Activated CD4-positive, alpha-beta memory T cell treated with anti-CD3 and anti-CD28 coated beads for 36 hours (primary cell): ENCODE measurements around the gene HSPA1L. TPM values are rescaled to one million over a fixed set of nuclear protein-coding genes. Genes with fewer than 3 reads are reported as not detected.
A peak's percentile ranks its signal among the peaks of the same experiment; 100 is the strongest.

Source experiments
- CTCF ChIA-PET: fragments of 350-600 bp; sonication (Branson Sonifier 250); formaldehyde crosslinking; loops from one replicate; lab custom pipeline; 2021; ENCODE audit warnings: antibody characterized with exemption, inconsistent platforms; lab: Charles Lee
- POLR2A ChIA-PET: fragments of 350-600 bp; sonication (Branson Sonifier 250); formaldehyde crosslinking; loops from one replicate; lab custom pipeline; 2021; ENCODE audit warnings: antibody characterized with exemption; lab: Charles Lee
- DNase-seq: peaks from one replicate; pipeline ENCODE4 v3.0.0-alpha.2; 2020
- H3K27ac Mint-ChIP-seq: one replicate; pipeline ENCODE4 v1.8.0; 2021; ENCODE audit warnings: mixed read lengths
- H3K27me3 Mint-ChIP-seq: one replicate; pipeline ENCODE4 v1.8.0; 2021; ENCODE audit warnings: mixed read lengths
- H3K36me3 Mint-ChIP-seq: one replicate; pipeline ENCODE4 v1.8.0; 2021; ENCODE audit warnings: mixed read lengths
- H3K4me1 Mint-ChIP-seq: one replicate; pipeline ENCODE4 v1.8.0; 2021; ENCODE audit warnings: low read depth, mixed read lengths
- H3K4me3 Mint-ChIP-seq: one replicate; pipeline ENCODE4 v1.8.0; 2021; ENCODE audit warnings: mild to moderate bottlenecking, mixed read lengths
- H3K9me3 Mint-ChIP-seq: one replicate; pipeline ENCODE4 v1.8.0; 2021; ENCODE audit warnings: mixed read lengths
- intact Hi-C: fragments of 100-400 bp; cut with micrococcal nuclease; formaldehyde crosslinking; loops from one replicate; pipeline ENCODE4 v1.15.1; 2023
- total RNA-seq, 2 experiments: library from RNA; stranded (reverse); gene quantifications; one replicate each; pipeline ENCODE4 v1.2.3, GENCODE V29; 2021

The HSPA1L gene
- total RNA-seq, 2 experiments from 2014 or later = 2.0 TPM

DNA sequence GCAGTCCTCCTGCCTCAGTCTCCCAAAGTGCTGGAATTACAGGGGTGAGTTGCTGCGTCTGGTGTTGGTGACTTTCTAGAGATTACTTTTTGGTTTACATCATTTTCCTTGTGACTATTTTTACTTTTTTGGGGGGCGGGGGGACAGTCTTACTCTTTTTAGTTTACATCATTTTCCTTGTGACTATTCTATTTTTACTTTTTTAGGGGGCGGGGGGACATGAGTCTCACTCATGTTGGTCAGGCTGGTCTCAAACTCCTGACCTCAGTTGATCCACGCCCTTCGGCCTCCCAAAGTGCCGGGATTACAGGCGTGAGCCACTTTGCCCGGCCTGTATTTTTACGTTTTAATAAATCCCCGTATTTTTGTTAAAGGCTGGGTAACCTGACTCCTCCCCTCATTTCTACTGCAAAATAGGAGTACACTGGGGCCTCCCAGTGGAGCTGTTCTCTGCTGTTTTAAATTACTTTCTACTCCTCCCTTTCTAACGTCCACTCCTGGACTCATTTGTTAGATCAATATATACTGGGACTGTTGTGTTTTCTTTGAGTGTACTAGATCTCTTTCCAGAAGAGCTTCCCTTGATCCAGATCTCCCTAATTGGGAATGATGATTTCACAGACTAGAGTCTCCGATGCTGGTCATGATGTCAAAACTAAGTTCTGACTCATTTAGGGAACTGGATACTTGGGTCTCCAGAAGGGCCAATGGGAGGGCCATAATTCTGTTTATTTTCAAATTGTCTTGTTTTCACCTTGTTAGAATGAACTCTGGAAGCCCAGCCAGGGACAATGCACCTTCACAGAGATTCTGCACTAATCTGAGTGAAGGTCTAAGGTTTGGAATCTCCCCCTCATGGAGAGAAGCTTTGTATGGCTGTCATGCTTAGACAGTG, 21.6 kb upstream of the HSPA1L start:
- Mint-ChIP-seq H3K4me1 (peaks cover 34% of the 10 kb centered on the region), H3K27me3 (no peaks in the 10 kb centered on the region), H3K4me3 (peak overlapping the region; percentile 97), H3K36me3 (peaks cover 66% of the 10 kb centered on the region), H3K9me3 (no peaks in the 10 kb centered on the region), H3K27ac (peak overlapping the region; percentile 97)
- DNase-seq = no peak
- intact Hi-C loops = no loop called here
- CTCF ChIA-PET = interaction anchor here (0.5 to 2.1 kb wide), 5 partner anchors 27 to 239 kb away, joined by 3 to 11 read pairs (median 3); partner anchors contain the start of genes LSM2 and NEU1
- POLR2A ChIA-PET = interaction anchor here (0.6 to 2.9 kb wide), 8 partner anchors 9 to 99 kb away, joined by 3 to 8 read pairs (median 4); partner anchors contain the start of genes HSPA1B, NEU1 and VARS1

GRCh38 chr6:31836047-31836473, 21.0 kb upstream of the HSPA1L start:
- POLR2A ChIA-PET = interaction anchor here (0.6 to 2.9 kb wide), 6 partner anchors 8 to 98 kb away, joined by 3 to 8 read pairs (median 4); partner anchors contain the start of genes HSPA1B and NEU1
- H3K4me3 Mint-ChIP-seq = peak overlapping the region; percentile 97
- DNase-seq = no peak
- peaks cover 38% of the 10 kb centered on the region for H3K4me1 Mint-ChIP-seq
- CTCF ChIA-PET = interaction anchor here (0.6 to 2.1 kb wide), 2 partner anchors 13 to 27 kb away, joined by 5 to 11 read pairs; partner anchors contain the start of gene NEU1
- no peaks in the 10 kb centered on the region for H3K9me3 Mint-ChIP-seq
- H3K27ac Mint-ChIP-seq = peak overlapping the region; percentile 97
- H3K36me3 Mint-ChIP-seq = peaks cover 65% of the 10 kb centered on the region
- H3K27me3 Mint-ChIP-seq = no peaks in the 10 kb centered on the region
- intact Hi-C loops = no loop called here

- intact Hi-C loops = loop anchor here (1.0 to 5.0 kb wide), 4 partner anchors 20 to 170 kb away; partner anchors contain the start of genes EHMT2, GPANK1, HSPA1A and HSPA1L
- peaks cover 62% of the 10 kb centered on the region for H3K36me3 Mint-ChIP-seq
- ChIA-PET CTCF (interaction anchor here (0.6 to 2.1 kb wide), 3 partner anchors 29 to 118 kb away, joined by 4 to 11 read pairs (median 5); partner anchors contain the start of gene NEU1), POLR2A (interaction anchor here (0.6 to 2.9 kb wide), 13 partner anchors 11 to 293 kb away, joined by 3 to 8 read pairs (median 4); partner anchors contain the start of genes DDAH2, DDX39B, EHMT2 and LSM2)
- peak overlapping the region; percentile 97 for H3K27ac Mint-ChIP-seq
- peak; percentile 85 for DNase-seq
- peaks cover 40% of the 10 kb centered on the region for H3K4me1 Mint-ChIP-seq
- H3K27me3 Mint-ChIP-seq = no peaks in the 10 kb centered on the region
- no peaks in the 10 kb centered on the region for H3K9me3 Mint-ChIP-seq
- H3K4me3 Mint-ChIP-seq = peak overlapping the region; percentile 97
Measured at GRCh38 chr6:31834367-31835250, 19.5 kb upstream of the HSPA1L start.

DNA sequence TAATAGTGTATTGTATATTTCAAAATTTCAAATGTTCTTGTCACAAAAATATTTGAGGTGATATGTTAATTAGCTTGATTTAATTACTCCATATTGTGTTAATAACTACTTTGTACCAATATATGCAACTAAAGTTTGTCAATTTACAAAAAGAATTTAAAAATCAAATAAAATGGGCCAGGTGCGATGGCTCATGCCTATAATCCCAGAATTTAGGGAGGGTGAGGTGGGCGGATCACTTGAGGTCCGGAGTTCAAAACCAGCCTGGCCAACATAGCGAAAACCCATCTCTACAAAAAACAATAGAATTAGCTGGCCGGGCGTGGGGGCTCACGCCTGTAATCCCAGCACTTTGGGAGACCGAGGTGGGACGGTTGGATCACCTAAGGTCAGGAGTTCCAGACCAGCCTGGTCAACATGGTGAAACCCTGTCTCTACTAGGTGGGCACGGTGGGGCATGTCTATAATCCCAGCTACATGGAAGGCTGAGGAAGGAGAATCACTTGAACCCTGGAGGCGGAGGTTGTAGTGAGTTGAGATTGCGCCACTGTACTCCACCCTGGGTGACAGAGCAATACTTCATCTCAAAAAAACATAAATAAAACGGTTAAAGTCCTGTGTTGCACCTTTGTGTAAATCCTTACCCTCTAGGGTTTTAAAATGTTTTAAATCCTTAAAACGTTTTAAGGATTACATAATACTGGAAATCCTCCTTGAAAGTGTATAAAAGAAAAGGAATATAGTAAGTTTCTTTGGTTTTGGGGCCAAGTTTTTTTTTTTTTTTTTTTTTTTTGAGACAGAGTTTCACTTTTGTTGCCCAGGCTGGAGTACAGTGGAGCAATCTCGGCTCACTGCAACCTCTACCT, 16.5 kb upstream of the HSPA1L start:
- DNase-seq = no peak
- Mint-ChIP-seq H3K9me3 (no peaks in the 10 kb centered on the region), H3K27me3 (no peaks in the 10 kb centered on the region), H3K27ac (peak overlapping the region; percentile 91), H3K36me3 (peaks cover 33% of the 10 kb centered on the region), H3K4me3 (peak overlapping the region; percentile 97), H3K4me1 (peaks cover 26% of the 10 kb centered on the region)
- ChIA-PET CTCF (interaction anchor here (1.3 to 4.5 kb wide), 8 partner anchors 12 to 147 kb away, joined by 3 to 28 read pairs (median 6); partner anchors contain the start of genes DDAH2, EHMT2, LSM2 and MSH5), POLR2A (interaction anchor here (1.0 to 2.0 kb wide), 2 partner anchors 25 to 94 kb away, joined by 3 to 7 read pairs; partner anchors contain the start of genes CLIC1 and LSM2)
- intact Hi-C loops = loop anchor here (2.0 to 5.0 kb wide), 2 partner anchors 66 to 285 kb away; partner anchors contain the start of genes ATP6V1G2, EHMT2 and NFKBIL1

DNA sequence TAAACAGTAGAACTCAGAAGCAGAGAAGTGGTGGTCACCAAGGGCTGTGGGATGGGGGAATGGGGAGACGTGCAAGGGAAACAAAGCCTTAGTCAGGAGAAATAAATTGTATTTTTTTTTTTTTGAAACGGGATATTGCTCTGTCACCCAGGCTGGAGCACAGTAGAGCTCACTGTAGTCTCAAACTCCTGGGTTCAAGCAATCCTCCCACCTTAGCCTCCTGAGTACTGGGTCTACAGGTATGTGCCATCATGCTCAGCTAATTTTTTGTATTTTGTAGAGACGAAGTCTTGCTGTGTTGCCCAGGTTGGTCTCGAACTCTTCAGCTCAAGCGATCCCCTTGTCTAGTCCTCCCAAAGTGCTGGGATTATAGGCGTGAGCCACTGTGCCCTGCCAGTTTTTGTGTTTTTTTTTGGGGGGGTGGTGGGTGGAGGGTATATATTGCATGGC, 15.8 kb upstream of the HSPA1L start:
- Mint-ChIP-seq H3K36me3 (peaks cover 26% of the 10 kb centered on the region), H3K27me3 (no peaks in the 10 kb centered on the region), H3K4me3 (peak overlapping the region; percentile 97), H3K4me1 (peaks cover 26% of the 10 kb centered on the region), H3K9me3 (no peaks in the 10 kb centered on the region), H3K27ac (peak overlapping the region; percentile 91)
- intact Hi-C loops = loop anchor here (1.0 to 5.0 kb wide), 4 partner anchors 58 to 284 kb away; partner anchors contain the start of genes ATP6V1G2, EHMT2 and NFKBIL1
- ChIA-PET CTCF (interaction anchor here (0.6 to 4.5 kb wide), 16 partner anchors 8 to 150 kb away, joined by 3 to 28 read pairs (median 6); partner anchors contain the start of genes CLIC1, DDAH2, EHMT2 and LSM2), POLR2A (interaction anchor here (0.6 to 2.0 kb wide), 5 partner anchors 14 to 94 kb away, joined by 3 to 7 read pairs (median 4); partner anchors contain the start of genes CLIC1, LSM2 and MSH5)
- no peak for DNase-seq

GRCh38 chr6:31829633-31830283, 14.7 kb upstream of the HSPA1L start:
- H3K9me3 Mint-ChIP-seq = no peaks in the 10 kb centered on the region
- ChIA-PET POLR2A (interaction anchor here (0.5 to 2.0 kb wide), 5 partner anchors 23 to 94 kb away, joined by 3 to 7 read pairs (median 4); partner anchors contain the start of genes CLIC1, LSM2, MSH5 and VARS1), CTCF (interaction anchor here (0.9 to 4.5 kb wide), 16 partner anchors 9 to 149 kb away, joined by 3 to 28 read pairs (median 6); partner anchors contain the start of genes CLIC1, DDAH2, EHMT2 and HSPA1A)
- DNase-seq = no peak
- intact Hi-C loops = loop anchor here (1.0 to 10.0 kb wide), 6 partner anchors 56 to 1135 kb away; partner anchors contain the start of genes ATP6V1G2, BRD2, EHMT2 and GPSM3
- no peaks in the 10 kb centered on the region for H3K27me3 Mint-ChIP-seq
- H3K4me1 Mint-ChIP-seq = peaks cover 36% of the 10 kb centered on the region
- H3K4me3 Mint-ChIP-seq = peak overlapping the region; percentile 97
- H3K36me3 Mint-ChIP-seq = peaks cover 19% of the 10 kb centered on the region
- H3K27ac Mint-ChIP-seq = peak overlapping the region; percentile 91

DNA sequence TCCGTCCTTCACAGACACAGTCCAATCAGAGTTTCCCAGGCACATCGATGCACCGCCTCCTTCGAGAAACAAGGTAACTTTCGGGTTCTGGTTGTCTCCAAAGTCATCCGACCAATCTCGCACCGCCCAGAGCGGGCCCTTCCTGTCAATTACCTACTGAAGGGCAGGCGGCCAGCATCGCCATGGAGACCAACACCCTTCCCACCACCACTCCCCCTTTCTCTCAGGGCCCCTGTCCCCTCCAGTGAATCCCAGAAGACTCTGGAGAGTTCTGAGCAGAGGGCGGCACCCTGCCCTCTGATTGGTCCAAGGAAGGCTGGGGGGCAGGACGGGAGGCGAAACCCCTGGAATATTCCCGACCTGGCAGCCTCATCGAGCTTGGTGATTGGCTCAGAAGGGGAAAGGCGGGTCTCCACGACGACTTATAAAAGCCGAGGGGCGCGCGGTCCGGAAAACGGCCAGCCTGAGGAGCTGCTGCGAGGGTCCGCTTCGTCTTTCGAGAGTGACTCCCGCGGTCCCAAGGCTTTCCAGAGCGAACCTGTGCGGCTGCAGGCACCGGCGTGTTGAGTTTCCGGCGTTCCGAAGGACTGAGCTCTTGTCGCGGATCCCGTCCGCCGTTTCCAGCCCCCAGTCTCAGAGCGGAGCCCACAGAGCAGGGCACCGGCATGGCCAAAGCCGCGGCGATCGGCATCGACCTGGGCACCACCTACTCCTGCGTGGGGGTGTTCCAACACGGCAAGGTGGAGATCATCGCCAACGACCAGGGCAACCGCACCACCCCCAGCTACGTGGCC, 12.4 kb upstream of the HSPA1L start, which contains the start of gene HSPA1B:
TSS of gene HSPA1B (plus strand) at position 453 of the 794 bp plus-strand sequence. CDS start at position 666, 213 bp downstream.
- Mint-ChIP-seq H3K4me1 (peaks cover 43% of the 10 kb centered on the region), H3K27me3 (no peaks in the 10 kb centered on the region), H3K27ac (peak within 1 kb of the TSS; percentile 98), H3K36me3 (peaks cover 14% of the 10 kb centered on the region), H3K9me3 (no peaks in the 10 kb centered on the region), H3K4me3 (peak within 1 kb of the TSS; percentile 86)
- CTCF ChIA-PET = interaction anchor here (0.5 to 2.2 kb wide), 9 partner anchors 12 to 386 kb away, joined by 3 to 11 read pairs (median 6); partner anchors contain the start of genes BAG6, HSPA1A, HSPA1L and LSM2
- intact Hi-C loops = loop anchor here (1.0 to 10.0 kb wide), 7 partner anchors 15 to 1137 kb away; partner anchors contain the start of genes BRD2, GPSM3, PBX2 and PRRC2A
- POLR2A ChIA-PET = interaction anchor here (0.6 to 3.8 kb wide), 19 partner anchors 9 to 175 kb away, joined by 3 to 26 read pairs (median 5); partner anchors contain the start of genes BAG6, C6orf47, CLIC1 and DXO
- peak; percentile 98 for DNase-seq

GRCh38 chr6:31826793-31827285, 11.8 kb upstream of the HSPA1L start:
- ChIA-PET POLR2A (interaction anchor here (0.6 to 3.8 kb wide), 18 partner anchors 9 to 174 kb away, joined by 3 to 26 read pairs (median 5); partner anchors contain the start of genes BAG6, C6orf47, CLIC1 and DXO), CTCF (interaction anchor here (0.5 to 2.2 kb wide), 12 partner anchors 12 to 385 kb away, joined by 3 to 11 read pairs (median 4); partner anchors contain the start of genes BAG6, HSPA1A, HSPA1L and LSM2)
- peak overlapping the region; percentile 98 for H3K27ac Mint-ChIP-seq
- peaks cover 14% of the 10 kb centered on the region for H3K36me3 Mint-ChIP-seq
- DNase-seq = peak; percentile 58
- no peaks in the 10 kb centered on the region for H3K27me3 Mint-ChIP-seq
- no peaks in the 10 kb centered on the region for H3K9me3 Mint-ChIP-seq
- peak overlapping the region; percentile 86 for H3K4me3 Mint-ChIP-seq
- intact Hi-C loops = loop anchor here (1.0 to 10.0 kb wide), 7 partner anchors 14 to 1138 kb away; partner anchors contain the start of genes BRD2, GPSM3, PBX2 and PRRC2A
- peaks cover 46% of the 10 kb centered on the region for H3K4me1 Mint-ChIP-seq
